Spinal cord (tissue), 10 donors: Measurements from ENCODE around the gene RAB27A. TPM values are rescaled to one million over a fixed set of nuclear protein-coding genes. Genes with fewer than 3 reads are reported as not detected.

Source experiments
- DNase-seq, 6 donors: peaks; one replicate each; pipeline versions ENCODE4 v3.0.0 to v3.0.0-alpha.2; 2013 to 2015; ENCODE audit warnings: low spot score in 6 of 6, low read depth in 4 of 6
- H3K27ac ChIP-seq: one replicate; pipeline ENCODE4 v1.5.1; 2013; ENCODE audit warnings: low read depth, low read length, control low read depth
- H3K27me3 ChIP-seq: one replicate; pipeline ENCODE4 v1.6.1; 2013; ENCODE audit warnings: low read length; ENCODE audit not compliant: control insufficient read depth, insufficient read depth
- H3K36me3 ChIP-seq: one replicate; pipeline ENCODE4 v1.6.1; 2013; ENCODE audit warnings: low read length; ENCODE audit not compliant: control insufficient read depth, insufficient read depth
- H3K4me1 ChIP-seq: one replicate; pipeline ENCODE4 v1.6.1; 2013; ENCODE audit warnings: low read length; ENCODE audit not compliant: control insufficient read depth, insufficient read depth
- H3K4me3 ChIP-seq: one replicate; pipeline ENCODE4 v1.5.1; 2013; ENCODE audit warnings: low read depth, low read length, control low read depth
- H3K9me3 ChIP-seq: one replicate; pipeline ENCODE4 v1.6.1; 2013; ENCODE audit warnings: low read length; ENCODE audit not compliant: control insufficient read depth, insufficient read depth
- WGBS: methylation state at CpG from one replicate; pipeline ENCODE4 v1.1.5; 2013; ENCODE audit warnings: missing lambda C conversion rate; ENCODE audit not compliant: insufficient coverage; 5-methylcytosine and 5-hydroxymethylcytosine counted together
- polyA plus RNA-seq, 2 donors: library from polyadenylated mRNA; unstranded; fragments of 120-200 nt; gene quantifications; one replicate each; pipeline ENCODE4 v1.2.1, GENCODE V29; 2013; ENCODE audit not compliant: insufficient read length in 2 of 2
- total RNA-seq, 2 donors: library from RNA; depleted of rRNA in 1 of 2; stranded (reverse); fragments of 120-200 nt in 1 of 2; fragments of >200 nt in 1 of 2; gene quantifications; one replicate each; pipeline versions ENCODE4 v1.2.3 to v1.2.4, GENCODE V29; 2013 to 2014
- donor health status: healthy.

RAB27A gene
- total and polyA plus RNA-seq, 4 donors: 4.3 to 8.4 (median 7.1) TPM

- H3K27ac ChIP-seq: no peak overlapping the region
- DNase-seq: no peak
- 58% methylated on average over 3 of the region's 6 CpGs for WGBS
Measured at GRCh38 chr15:55270291-55270690, 19.3 kb downstream of the RAB27A start.

GRCh38 chr15:55268176-55268695 is 21.4 kb downstream of the RAB27A start:
- 100% methylated on average over 1 of the region's 2 CpGs for WGBS
- DNase-seq: no peak
- H3K4me1 ChIP-seq: peaks cover 3% of the 10 kb centered on the region
- H3K27me3 ChIP-seq: no peaks in the 10 kb centered on the region
- H3K9me3 ChIP-seq: no peaks in the 10 kb centered on the region
- H3K4me3 ChIP-seq: no peak overlapping the region
- H3K36me3 ChIP-seq: no peaks in the 10 kb centered on the region
- H3K27ac ChIP-seq: no peak overlapping the region

More at GRCh38 chr15:55270291-55270690, 19.3 kb downstream of the RAB27A start:
- H3K4me1 ChIP-seq: peaks cover 3% of the 10 kb centered on the region
- H3K27me3 ChIP-seq: no peaks in the 10 kb centered on the region
- H3K4me3 ChIP-seq: no peak overlapping the region
- no peaks in the 10 kb centered on the region for H3K36me3 ChIP-seq
- no peaks in the 10 kb centered on the region for H3K9me3 ChIP-seq

GRCh38 chr15:55267401-55268175 is 22.0 kb downstream of the RAB27A start:
- WGBS: 53% methylated on average over 2 of the region's 10 CpGs
- Histone ChIP-seq H3K4me1 (peaks cover 3% of the 10 kb centered on the region), H3K27ac (no peak overlapping the region)

GRCh38 chr15:55266547-55266946 is 23.1 kb downstream of the RAB27A start:
- peaks cover 3% of the 10 kb centered on the region for H3K4me1 ChIP-seq
- H3K27ac ChIP-seq: no peak overlapping the region
- H3K4me3 ChIP-seq: no peak overlapping the region
- H3K9me3 ChIP-seq: no peaks in the 10 kb centered on the region
- no peak for DNase-seq
- no peaks in the 10 kb centered on the region for H3K36me3 ChIP-seq
- no peaks in the 10 kb centered on the region for H3K27me3 ChIP-seq
- WGBS: 100% methylated on average over 1 of the region's 2 CpGs

More at GRCh38 chr15:55267401-55268175, 22.0 kb downstream of the RAB27A start:
- DNase-seq: peak in 2 of 6 donors; percentile 4 to 44
- no peaks in the 10 kb centered on the region for H3K36me3 ChIP-seq
- H3K27me3 ChIP-seq: no peaks in the 10 kb centered on the region
- no peaks in the 10 kb centered on the region for H3K9me3 ChIP-seq
- H3K4me3 ChIP-seq: no peak overlapping the region

- WGBS: 80% methylated on average over 1 of the region's 3 CpGs
- Histone ChIP-seq H3K9me3 (no peaks in the 10 kb centered on the region), H3K4me3 (no peak overlapping the region), H3K4me1 (no peaks in the 10 kb centered on the region), H3K36me3 (no peaks in the 10 kb centered on the region), H3K27ac (no peak overlapping the region), H3K27me3 (no peaks in the 10 kb centered on the region)
- no peak for DNase-seq
Measured at GRCh38 chr15:55260562-55261131, 29.0 kb downstream of the RAB27A start.

- no peak for DNase-seq
- Histone ChIP-seq H3K27ac (no peak overlapping the region), H3K27me3 (no peaks in the 10 kb centered on the region), H3K4me1 (no peaks in the 10 kb centered on the region), H3K4me3 (no peak overlapping the region), H3K36me3 (no peaks in the 10 kb centered on the region), H3K9me3 (no peaks in the 10 kb centered on the region)
- 100% methylated on average over 1 of the region's 5 CpGs for WGBS
Measured at GRCh38 chr15:55257938-55258337, 31.7 kb downstream of the RAB27A start.

GRCh38 chr15:55257012-55257670 is 32.5 kb downstream of the RAB27A start:
- no CpG with 5 or more reads among the region's 1 CpG for WGBS

GRCh38 chr15:55256281-55257011 is 33.2 kb downstream of the RAB27A start:
- Histone ChIP-seq H3K27ac (no peak overlapping the region), H3K4me3 (no peak overlapping the region)

More at GRCh38 chr15:55257012-55257670, 32.5 kb downstream of the RAB27A start:
- Histone ChIP-seq H3K4me1 (no peaks in the 10 kb centered on the region), H3K9me3 (no peaks in the 10 kb centered on the region), H3K27me3 (no peaks in the 10 kb centered on the region), H3K4me3 (no peak overlapping the region), H3K27ac (no peak overlapping the region), H3K36me3 (no peaks in the 10 kb centered on the region)
- no peak for DNase-seq

GRCh38 chr15:55255714-55256113 is 33.9 kb downstream of the RAB27A start:
- no peak overlapping the region for H3K27ac ChIP-seq
- no CpG with 5 or more reads among the region's 5 CpGs for WGBS

More at GRCh38 chr15:55256281-55257011, 33.2 kb downstream of the RAB27A start:
- no peak for DNase-seq
- 89% methylated on average over 2 of the region's 4 CpGs for WGBS
- Histone ChIP-seq H3K9me3 (no peaks in the 10 kb centered on the region), H3K4me1 (no peaks in the 10 kb centered on the region), H3K36me3 (no peaks in the 10 kb centered on the region), H3K27me3 (no peaks in the 10 kb centered on the region)

More at GRCh38 chr15:55255714-55256113, 33.9 kb downstream of the RAB27A start:
- no peak for DNase-seq
- Histone ChIP-seq H3K36me3 (no peaks in the 10 kb centered on the region), H3K4me3 (no peak overlapping the region), H3K9me3 (no peaks in the 10 kb centered on the region), H3K4me1 (no peaks in the 10 kb centered on the region), H3K27me3 (no peaks in the 10 kb centered on the region)
